Activated CD8-positive, alpha-beta memory T cell treated with anti-CD3 and anti-CD28 coated beads, Interleukin-2, amount 50 U/mL, for 48 hours (primary cell): ENCODE results near the gene NPIPB12.
"Not testable (repeated sequence)": the region's sequence is repeated elsewhere in the genome, so short reads cannot be mapped to it uniquely, and the experiment has no call there.

Experiments used
- DNase-seq: peaks from one replicate; pipeline ENCODE4 v3.0.0-alpha.2; 2020

The NPIPB12 gene

GRCh38 chr16:29506308-29506707 lies at the start of gene NPIPB12:
TSS of gene NPIPB12 (minus strand) at chr16:29506408.
- not testable (repeated sequence) for DNase-seq

GRCh38 chr16:29521520-29521919 lies 15.3 kb upstream of the NPIPB12 start:
- DNase-seq, result not testable (repeated sequence)

GRCh38 chr16:29482276-29482675 lies 23.9 kb downstream of the NPIPB12 start:
- peak; percentile 52 for DNase-seq

GRCh38 chr16:29472065-29472464 lies 34.1 kb downstream of the NPIPB12 start:
- not testable (repeated sequence) for DNase-seq

- peak; percentile 57 for DNase-seq
These were observed 36.5 kb downstream of the NPIPB12 start for GRCh38 chr16:29469660-29470059.

- DNase-seq, result not testable (repeated sequence)
These were observed 38.4 kb downstream of the NPIPB12 start for GRCh38 chr16:29467654-29468366.

GRCh38 chr16:29466904-29467303 lies 39.3 kb downstream of the NPIPB12 start:
- DNase-seq, result not testable (repeated sequence)

- DNase-seq, result not testable (repeated sequence)
These were observed 40.0 kb downstream of the NPIPB12 start for GRCh38 chr16:29465985-29466824.

- not testable (repeated sequence) for DNase-seq
These were observed 45.6 kb downstream of the NPIPB12 start for GRCh38 chr16:29460647-29461030.

GRCh38 chr16:29459706-29460646 lies 46.2 kb downstream of the NPIPB12 start, which contains the start of gene SULT1A4:
TSS of gene SULT1A4 (plus strand) at chr16:29459913. CDS start at chr16:29461386, 1,473 bp downstream.
- DNase-seq, result not testable (repeated sequence)

- peak; percentile 54 for DNase-seq
These were observed 48.5 kb downstream of the NPIPB12 start for GRCh38 chr16:29457660-29458059.

- not testable (repeated sequence) for DNase-seq
These were observed 51.4 kb downstream of the NPIPB12 start for GRCh38 chr16:29454828-29455227.

GRCh38 chr16:29454269-29454668 lies 51.9 kb downstream of the NPIPB12 start, which contains the start of the genes BOLA2 and SLX1B:
TSS of gene BOLA2 (minus strand) at chr16:29454351. CDS start at chr16:29454253, 98 bp downstream.
TSS of gene SLX1B (plus strand) at chr16:29454533.
- DNase-seq, result not testable (repeated sequence)

GRCh38 chr16:29453754-29454153 lies 52.5 kb downstream of the NPIPB12 start:
- DNase-seq, result not testable (repeated sequence)
